GM19025 (cell line): ENCODE results near the gene GALNT18.

Experiments
- ATAC-seq: cut with Tn5 transposase; IDR thresholded peaks from one replicate; pipeline ENCODE4 v1.9.1; 2021; ENCODE audit warnings: mild to moderate bottlenecking, low read depth, moderate library complexity; ENCODE audit not compliant: unreplicated experiment

Gene GALNT18

GRCh38 chr11:11589437-11589836 lies 32.4 kb downstream of the GALNT18 start:
- ATAC-seq: no peak

DNA sequence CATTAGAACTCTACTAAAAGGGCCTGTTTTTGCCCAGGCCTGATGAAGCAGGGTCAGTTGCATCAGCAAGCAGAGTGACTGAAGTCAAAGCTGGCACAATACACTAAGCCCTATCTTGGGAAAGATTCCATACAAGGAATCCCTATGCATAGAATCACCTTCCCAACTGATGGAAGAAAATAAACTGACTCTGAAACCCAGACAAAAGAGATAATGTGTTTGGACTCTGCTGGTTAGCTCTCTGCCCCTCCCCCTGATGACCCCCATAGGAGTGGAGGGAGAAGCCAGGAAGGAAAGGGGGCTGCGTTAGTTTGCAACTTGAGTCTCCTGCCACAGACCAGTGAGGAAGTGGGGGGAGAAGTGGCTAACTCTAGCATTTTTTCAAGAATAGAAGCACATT lies 32.9 kb downstream of the GALNT18 start:
- no peak for ATAC-seq

DNA sequence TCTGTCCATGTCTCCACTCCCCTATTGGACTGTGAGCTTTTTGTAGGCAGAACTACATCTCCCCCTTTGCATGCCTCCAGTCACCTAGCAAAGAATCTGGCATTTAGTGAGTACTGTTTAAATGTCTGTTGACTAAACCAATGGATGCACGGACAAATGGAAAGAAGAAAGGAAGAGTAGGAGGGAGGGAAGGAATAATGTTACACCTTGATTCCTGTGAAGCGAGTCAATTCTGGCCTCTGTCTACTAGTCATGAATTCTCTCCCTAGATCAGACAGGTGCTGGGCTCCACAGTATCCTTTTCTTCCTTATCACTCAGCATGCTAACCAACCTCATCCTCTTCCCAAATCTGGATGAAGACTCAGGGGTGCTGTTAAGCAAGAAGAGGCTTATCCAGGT lies 33.6 kb downstream of the GALNT18 start:
- no peak for ATAC-seq

DNA sequence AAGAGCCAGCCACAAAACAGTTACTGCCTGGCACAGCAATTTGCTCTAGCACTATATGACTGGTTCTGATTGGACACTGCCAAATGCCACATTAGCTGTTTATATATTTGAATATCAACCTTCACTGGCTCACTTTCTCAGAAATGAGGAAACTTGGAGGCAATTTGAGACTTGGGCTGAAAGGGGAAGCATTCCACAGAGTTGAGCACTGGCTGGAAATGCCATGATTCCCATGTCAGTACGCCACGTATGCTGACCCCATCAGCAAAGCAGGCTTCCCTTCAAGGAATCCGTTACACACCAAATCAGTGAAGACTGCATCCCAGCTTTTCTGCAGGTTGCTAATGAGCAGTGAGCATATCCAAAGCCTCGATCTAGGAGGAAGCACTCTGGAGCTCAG lies 34.7 kb downstream of the GALNT18 start:
- no peak for ATAC-seq

DNA sequence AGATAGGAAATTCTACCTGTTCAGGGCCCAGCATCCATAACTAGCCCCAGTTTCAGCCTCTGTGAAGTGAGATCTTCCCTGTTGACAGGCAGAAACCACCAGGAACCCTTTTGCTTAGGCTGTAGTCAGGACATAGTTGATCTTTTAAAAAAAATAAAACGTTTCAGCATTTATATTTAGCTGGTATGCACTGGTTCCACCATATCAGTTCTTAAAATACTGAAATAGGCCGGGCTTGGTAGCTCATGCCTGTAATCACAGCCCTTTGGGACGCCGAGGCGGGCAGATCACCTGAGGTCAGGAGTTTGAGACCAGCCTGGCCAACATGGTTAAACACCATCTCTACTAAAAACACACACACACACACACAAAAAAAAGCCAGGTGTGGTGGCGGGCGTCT lies 35.3 kb downstream of the GALNT18 start:
- ATAC-seq: no peak

DNA sequence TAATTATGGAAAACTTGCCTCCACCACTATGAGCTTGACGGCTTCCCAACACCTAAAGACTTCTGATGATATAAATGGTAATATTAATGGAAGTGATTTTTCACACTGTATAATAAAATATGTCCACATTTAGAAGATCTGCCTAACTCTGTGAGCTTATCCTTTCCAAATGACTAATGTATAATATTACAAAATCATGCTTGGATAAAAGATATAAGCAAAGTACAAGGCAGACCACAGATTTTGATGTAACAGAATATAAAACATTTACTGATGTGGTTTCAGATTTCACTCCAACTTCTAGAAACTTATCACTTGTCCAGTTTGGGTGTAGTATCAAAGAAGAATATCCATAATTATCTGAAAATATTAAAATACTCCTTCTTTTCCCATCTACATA lies 36.9 kb downstream of the GALNT18 start:
- ATAC-seq: no peak

DNA sequence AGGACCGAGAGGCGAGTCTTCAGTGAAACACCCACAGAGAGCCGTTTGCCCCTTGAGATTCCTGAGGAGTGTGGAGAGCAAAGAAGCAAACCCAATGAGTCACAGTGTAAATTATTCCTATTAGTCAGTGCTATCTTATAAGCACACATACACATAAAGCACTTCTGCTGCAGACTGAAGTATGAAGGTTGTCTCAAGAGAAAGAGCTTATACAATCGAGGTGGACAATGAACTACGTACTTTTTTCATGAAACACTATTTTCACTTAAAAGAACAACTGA lies 37.3 kb downstream of the GALNT18 start:
- no peak for ATAC-seq

DNA sequence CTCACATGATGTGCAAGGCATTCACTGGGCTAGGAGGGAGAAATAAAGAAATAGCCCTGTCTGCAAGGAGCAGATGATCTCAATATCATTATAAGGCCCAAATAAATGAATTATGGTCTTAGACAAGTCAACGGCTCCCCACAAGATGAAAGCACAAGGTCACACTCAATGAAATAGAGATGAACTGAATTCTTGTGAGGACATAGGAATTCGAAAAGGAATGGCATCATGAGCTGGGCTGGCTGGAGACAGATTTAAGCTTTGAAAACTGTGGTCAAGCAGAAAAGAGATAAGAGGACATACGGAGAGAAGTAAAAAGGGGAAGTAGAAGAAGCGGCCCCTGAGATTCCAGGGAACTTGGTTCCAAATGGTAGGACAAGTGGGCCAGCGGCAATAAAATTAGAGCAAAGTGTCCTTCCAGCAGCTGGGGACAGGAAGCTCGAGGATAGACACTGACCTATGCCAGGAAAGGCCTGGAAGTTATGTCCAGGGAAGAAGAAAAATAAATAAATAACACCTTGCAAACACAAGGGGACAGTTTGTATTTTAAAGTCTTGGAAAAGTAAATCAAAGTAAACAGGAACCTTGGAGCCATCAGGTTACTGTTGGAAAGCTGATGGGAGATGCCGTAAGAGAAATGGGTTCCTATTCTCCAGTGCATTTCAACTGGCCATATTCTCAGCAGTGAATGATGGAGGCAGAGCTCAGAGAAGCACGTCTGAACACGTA lies 37.8 kb downstream of the GALNT18 start:
- no peak for ATAC-seq

DNA sequence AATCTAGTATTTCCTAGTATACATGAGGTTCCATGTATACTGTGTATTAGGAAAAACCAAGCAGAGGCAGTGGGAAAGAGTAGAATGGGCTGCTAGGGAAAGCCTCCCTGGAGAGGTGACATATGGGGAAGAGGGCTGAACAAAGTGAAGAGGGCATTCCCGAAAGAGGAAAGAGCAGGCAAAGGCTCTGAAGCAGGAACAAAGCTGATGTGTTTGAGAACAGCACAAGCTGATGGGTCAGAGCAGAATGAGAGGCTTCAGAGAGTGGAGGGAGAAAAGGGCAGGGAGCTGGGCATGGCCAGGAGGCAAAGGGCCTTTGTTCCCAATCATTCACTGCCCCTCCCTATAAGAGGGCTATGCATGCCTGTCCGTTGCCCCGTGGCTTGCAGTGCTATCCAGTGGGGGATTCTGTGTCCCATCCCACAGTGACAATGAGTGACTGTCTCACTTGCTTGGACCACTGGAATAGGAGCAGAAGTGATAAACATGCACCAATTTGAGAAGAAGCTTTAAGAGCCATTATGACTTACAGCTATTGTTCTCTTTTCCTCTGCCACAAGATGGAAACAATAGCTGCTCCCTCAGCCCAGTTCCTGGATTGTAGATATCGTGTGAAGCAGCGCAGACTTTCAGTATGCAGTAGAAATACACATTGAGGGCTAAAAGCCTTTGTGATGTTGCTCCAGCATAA lies 39.6 kb downstream of the GALNT18 start:
- ATAC-seq: no peak

DNA sequence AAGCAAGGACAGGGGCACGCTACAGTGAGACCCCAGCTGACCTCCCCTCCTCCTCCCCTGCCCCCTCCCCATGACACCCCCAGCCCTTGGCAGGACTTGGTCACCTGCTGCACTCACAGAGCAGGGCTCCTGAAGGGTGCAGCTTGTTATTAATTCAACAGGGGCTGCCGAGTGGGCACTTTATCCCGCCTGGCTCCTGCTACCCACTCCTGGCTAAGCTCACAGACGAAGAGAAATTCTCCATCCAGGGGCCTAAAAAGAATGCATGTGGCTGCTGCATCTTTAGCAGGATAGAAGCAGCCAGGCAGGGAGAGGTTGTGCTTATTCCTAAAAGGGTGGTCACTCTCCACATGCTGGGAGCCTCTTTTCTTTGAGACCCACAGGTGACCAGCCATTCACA lies 40.3 kb downstream of the GALNT18 start:
- ATAC-seq: no peak

GRCh38 chr11:11580841-11581411 lies 40.9 kb downstream of the GALNT18 start:
- no peak for ATAC-seq

- ATAC-seq: no peak
These were observed 41.8 kb downstream of the GALNT18 start for GRCh38 chr11:11580012-11580411.

DNA sequence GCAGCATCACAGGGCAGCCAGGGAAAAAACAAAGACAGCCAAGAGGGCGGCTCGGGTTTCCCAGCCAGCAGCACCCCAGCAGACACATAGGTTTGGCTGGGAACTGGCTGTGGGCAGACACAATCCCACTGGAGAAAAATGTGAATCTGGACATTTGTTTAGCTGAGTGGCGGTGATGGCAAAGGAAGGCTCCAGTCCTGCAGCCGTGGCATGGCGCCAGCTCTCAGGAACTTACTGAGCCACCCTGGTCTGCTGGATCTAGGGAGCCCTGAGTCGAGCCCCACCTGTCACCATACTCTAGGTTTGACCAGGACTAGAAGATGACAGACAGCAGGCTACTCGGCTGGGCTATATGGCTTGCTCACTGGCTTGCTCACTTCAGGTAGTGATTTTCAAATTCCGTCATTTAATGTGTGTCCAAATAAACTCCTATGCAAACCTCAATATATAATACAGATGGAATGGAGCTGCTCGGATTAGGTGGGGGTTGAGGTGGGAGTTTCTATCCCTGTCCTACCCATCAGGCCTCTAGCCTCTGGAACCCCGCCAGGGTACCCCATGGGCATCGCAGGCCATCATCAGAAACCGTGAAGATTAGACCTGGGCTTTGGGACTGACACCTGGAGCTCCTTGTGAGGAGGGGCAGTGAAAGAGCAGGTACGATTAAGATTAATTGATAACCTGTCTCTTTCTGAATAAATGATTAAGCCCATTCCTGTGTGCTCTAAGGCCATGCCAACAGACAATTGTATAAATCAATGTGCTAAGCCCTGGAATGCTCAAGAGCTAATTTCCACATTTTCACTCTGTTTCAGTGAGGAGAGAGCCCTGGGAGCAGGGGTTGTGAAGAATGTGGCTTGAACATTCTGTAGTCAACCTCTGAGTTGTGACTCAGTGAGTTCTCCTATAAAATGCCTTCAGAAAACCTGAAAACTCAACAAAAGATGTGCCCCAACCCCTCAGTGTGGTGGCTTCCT lies 42.5 kb downstream of the GALNT18 start:
- ATAC-seq: no peak

DNA sequence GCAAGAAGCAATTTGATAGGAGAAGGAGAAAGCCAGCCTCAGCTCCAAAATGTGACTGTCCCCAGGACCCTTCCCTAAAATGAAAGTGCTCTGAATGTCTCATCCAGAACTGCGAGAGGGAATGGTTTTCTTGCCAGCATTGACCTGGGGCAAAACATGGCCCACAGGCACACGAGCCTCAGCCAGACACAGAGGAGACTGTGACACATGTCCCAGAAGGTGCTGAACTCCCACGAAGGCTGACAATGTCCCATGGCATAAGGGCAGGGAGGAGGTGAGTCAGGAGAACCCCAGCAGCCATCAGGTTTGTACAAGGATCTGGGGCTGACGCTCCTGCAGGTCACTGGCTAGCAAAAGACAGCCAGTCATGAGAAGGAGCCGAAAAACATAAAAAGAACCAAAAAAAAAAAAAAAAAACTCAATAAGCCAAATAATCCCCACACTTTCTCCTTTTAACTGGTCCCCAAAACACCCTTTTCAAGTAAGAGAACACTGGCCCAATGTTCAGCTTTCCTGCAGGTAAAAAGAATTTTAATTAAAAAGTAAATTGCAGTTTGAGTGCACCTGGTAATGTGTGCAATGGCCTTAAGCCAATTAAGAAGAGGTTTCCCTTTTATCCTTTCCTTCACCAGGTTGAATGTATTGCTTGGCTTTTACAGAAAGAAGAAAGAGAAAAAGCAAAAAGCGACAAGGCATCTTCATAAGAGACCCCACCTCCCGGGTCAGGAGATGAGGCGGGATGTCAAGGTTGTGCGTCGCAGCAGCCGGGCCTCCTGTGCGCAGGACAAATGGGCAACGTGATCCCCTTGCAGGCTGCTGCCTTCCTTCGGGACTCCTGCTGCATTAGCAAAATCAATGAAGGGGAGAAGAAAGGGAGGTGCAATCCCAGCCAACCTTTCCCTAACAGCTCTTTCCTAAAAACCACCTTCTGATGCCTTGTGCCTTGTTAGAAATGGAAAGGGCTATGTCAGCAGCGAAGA lies 43.6 kb downstream of the GALNT18 start:
- no peak for ATAC-seq

- ATAC-seq: no peak
These were observed 44.5 kb downstream of the GALNT18 start for GRCh38 chr11:11577251-11577855.

DNA sequence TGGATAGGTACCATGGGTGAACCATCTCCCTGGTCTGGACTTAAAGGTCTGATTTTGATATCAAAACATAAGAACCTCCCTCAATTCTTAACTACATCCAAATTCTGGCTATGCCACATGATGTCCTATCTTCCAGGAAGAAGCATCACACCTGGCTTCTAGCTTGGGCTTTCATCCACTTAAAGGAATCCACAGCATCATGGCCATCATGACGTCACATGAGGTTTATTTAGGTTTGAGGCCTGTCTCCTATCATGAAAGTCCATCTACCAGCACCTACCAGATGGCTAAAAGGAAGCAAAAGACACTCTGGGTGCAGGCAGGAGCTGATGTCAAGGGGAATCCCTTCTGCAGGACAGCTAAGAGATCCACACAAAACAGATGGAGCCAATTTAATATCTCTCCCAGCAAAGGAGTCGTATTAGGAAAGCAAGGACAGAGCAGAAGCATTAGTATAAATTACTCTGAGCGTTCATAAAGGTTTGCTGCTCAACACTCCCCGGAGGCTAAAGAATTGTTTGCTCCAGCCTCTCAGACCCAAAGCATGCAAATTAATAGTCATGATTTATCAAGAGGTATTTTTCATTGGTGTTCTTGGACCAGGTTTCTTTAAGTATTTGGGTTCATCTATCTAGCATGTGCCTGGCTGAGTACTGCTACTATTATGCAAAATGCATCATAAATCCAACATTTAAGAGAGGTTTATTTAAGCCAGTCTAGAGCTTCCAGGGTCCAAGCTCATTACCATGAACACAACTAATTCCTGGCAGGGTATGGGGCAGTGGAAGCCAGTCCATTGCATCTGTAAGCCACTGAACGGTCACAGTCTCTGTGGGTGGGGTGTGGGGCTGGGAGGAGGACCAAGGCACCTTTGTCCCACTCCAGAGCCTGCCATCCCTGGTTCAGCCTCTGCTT lies 47.2 kb downstream of the GALNT18 start:
- ATAC-seq: no peak

DNA sequence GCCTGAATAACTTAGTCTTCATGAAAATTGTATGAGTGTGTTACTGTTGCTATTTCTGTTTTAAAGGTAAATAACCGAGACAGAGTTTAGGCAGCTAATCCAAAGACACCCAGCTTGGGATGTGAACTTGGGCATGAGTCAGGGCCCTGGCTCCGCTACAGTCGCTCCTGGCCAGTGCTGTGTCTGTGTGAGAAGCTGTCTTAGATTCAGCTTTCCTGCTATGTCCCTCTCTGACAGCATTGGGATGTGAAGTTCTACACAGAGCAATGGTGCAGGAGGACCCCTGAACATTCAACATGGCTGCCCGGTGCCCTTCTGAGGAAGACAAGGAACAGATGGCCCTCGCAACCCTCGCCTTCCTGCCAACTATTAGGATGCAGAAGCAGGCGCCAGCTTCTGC lies 49.4 kb downstream of the GALNT18 start:
- ATAC-seq: no peak

DNA sequence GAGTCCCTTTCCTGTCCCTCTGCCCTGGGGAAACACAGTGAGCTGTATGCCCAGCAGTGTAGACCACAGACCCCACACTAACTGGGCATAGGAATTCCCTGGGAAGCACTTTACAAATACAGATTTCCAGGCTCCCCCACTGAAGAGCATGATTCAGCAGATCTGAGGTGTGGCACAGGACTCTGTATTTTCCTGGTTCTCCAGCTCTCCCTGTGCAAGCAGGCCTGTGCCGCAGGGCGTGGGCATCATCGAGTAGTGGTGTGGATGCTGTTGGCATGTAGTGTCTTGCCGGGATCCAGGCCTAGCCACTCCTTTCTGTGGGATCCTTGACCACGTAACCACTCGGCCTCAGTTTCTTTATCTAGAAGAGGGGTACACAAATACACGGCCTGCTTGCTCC lies 49.9 kb downstream of the GALNT18 start:
- no peak for ATAC-seq
